Middle frontal gyrus (tissue), 1 donor: ENCODE data around the gene UBE2N.

Experiments used
- DNase-seq: peaks from one replicate; pipeline ENCODE4 v3.0.0-alpha.2; 2015; ENCODE audit warnings: low spot score; ENCODE audit errors: extremely low spot score

The UBE2N gene

DNA sequence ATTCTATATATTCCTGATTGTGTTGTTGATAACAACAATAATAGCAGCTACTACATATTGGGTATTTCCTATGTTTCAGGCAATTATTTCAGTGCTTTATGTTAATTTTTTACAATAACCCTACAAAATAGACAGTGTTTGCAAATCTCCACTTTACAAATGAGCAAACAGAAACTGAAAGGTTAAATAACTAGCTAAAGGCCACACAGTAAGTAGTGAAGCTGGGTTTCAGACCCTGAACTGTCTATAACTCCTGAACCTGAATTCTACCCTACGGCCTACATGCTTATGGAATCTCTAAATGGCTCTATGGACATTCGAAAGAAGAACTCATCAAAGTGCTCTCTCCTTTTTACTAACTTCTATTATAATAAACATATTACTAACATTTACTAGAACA, 83.7 kb downstream of the UBE2N start:
- no peak for DNase-seq

DNA sequence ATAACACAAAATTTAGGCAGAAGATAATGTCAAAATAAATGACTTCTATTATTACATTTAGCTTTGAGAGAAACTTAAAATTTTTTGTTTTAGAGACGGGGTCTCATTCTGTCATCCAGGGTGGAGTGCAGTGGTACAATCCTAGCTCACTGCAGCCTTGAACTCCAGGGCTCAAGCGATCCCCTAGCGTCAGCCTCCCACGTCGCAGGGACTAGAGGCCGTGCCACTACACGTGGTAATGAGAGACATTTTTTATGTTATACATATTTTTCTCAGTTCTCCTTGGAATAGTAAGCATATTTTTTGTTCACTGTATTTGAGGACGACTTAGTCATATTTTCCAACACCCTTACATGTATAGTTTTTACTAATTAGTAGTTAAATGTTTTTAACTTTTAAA, 85.5 kb downstream of the UBE2N start:
- DNase-seq: no peak
